GM03348 (cell line): ENCODE measurements around the gene SEC11A.
"Not testable (repeated sequence)": the region's sequence is repeated elsewhere in the genome, so short reads cannot be mapped to it uniquely, and the experiment has no call there.

ENCODE experiments used
- DNase-seq: peaks from one replicate; pipeline ENCODE4 v3.0.0; 2012; ENCODE audit warnings: low spot score

The SEC11A gene

DNA sequence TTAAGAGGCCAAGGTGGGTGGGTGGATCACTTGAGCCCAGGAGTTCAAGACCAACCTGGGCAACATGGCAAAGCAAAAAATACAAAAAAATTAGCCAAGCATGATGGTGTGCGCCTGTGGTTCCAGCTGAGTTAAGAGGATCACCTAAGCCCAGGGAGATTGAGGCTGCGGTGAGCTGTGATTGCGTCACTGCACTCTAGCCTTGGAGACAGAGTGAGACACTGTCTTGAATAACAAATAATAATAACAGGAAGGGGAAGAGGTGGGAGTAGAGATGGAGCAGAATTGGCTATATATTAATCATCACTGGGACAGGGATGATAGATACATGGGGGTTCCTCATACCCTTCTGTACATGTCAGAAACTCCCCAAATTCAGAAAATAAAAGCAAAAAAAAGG is 34.1 kb downstream of the SEC11A start:
- no peak for DNase-seq

DNA sequence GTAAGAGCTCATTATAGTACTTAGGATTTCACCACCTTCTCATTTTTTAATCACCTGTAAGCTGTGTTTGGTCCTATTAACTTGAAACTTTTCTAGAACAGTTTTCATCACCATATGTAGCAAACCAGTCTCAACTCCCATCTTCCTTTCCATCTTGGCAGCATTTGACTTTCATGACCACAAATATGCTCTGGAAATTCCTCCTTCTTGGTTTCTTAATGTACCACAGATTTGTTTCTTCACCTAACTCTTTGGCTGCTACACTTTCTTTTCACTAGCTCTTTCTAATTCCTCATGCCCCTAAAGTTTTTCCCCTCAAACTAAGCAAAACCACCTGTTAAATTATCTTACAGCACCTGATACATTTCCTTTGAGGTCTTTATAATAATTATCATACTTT is 44.7 kb downstream of the SEC11A start:
- peak; percentile 85 for DNase-seq

DNA sequence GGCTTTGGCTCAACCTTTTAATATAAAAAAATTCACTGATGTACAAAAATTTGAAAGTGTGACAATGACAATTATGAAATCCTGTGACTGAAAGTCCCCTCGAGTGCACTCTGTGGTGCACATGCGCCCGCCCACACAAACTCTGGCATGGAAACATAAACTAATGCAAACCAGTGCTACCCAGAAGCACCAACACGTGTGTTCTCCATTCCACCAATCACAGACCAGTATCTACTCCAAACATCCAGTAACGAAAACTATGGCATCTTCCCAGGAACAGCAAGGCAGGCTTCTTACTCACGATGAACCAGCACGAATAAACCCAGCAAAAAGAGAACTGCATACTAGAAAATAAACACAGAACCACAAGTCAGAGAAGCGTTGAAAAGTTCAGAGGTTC is 46.2 kb downstream of the SEC11A start:
- DNase-seq: peak; percentile 80

DNA sequence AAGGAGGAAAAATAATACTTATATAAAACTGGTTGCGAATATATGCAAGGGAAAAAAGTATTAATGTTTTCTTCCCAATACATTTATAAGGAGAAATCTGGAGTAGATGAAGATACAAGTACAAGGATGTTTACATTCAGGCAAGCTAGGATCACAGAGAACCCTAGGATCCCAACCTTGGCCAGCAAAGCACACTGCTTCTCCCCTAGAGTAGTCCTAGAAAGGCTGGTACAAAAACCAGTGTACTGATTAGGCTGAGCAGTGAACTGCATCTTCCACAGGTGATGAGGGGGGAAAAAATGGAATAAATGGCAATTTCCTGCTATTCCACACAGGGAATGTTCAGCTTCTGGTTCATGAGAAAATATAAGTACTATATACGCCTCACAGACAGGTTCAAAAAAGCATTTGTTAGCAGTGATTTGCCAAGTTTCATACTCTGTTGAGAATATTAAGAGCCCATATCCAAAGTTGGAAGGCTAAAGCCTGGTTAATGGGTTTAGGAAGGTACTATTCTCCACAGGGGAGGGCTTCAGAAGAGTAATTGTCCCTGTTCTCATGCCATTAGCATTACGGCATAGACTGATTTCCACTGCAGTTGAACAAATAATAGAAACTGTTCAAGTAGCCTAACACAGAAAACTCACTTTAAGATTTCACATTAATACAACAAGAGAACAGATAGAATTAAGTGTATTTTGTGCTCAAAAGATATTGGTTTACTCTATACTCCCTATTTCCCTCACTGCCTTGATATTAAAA is 47.5 kb downstream of the SEC11A start:
- no peak for DNase-seq

DNA sequence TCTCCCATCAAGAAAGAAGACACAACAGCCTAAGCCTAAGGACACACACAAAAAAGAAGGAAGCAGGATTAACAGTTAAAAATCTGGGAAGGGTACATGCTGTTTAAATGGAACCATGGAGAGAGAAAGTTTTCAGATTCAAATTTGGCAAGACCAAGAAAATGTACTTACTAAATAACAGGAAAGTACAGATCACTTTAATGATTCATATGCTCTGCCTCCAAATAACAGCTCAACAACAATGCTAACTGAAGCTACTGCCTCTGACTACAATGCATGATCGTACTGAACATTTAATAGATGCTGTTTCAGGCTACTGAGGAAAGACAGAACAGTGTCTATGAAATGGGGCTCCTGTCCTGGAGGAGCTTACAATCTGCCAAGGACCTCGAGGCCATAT is 49.6 kb downstream of the SEC11A start:
- DNase-seq: no peak

DNA sequence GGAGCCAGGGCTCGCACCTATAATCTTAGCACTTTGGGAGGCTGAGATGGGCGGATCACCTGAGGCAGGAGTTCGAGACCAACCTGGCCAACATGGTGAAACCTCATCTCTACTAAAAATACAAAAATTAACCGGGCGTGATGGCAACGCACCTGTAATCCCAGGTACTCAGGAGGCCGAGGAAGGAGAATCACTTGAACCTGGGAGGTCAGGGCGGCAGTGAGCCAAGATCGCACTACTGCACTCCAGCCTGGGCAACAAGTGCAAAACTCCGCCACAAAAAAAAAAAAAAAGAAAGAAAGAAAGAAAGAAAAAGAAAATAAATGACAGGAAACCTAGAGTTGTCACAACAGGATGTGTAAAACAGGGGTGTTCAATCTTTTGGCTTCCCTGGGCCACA is 54.9 kb downstream of the SEC11A start:
- DNase-seq: no peak

DNA sequence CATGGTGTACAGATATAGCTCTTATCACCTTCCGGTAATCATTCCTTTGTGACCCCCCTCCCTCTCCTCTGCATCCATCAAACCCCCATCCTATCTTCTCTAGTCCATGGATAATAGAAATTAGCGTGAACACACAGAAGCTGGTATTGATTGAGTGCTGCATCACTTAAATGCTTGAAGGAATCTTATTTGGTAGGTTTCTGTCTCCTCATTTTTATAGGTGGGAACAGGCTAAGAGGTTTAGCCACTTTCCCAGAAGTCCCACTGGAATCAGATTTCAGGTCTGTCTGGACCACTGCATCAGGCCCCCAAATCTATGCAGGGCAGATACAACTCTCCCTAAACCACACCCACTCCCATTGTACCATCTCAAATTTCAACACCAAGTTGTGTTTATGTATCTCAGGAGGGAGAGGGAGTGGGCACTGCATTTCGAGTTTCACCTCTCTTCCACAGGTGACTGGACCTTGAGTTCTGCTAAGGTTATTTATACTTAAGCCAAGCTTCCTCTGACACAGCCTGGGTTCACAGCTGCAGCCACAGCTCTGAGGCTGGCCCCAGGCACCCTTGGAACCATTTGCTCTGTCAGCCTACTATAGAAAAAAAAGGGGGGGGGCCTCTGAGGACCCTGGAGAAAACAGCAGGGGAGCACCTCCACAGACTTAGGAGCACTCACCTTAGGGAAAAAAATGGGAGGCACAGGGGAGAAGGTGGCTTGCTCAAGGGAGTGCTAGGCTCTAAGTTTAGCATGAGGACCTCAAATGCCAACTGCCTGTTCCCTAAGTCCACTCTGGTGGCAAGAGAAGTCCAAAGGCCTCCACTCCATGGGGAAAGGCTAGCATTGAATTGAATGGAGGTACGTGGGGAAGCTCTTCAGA is 55.8 kb downstream of the SEC11A start:
- DNase-seq: no peak

DNA sequence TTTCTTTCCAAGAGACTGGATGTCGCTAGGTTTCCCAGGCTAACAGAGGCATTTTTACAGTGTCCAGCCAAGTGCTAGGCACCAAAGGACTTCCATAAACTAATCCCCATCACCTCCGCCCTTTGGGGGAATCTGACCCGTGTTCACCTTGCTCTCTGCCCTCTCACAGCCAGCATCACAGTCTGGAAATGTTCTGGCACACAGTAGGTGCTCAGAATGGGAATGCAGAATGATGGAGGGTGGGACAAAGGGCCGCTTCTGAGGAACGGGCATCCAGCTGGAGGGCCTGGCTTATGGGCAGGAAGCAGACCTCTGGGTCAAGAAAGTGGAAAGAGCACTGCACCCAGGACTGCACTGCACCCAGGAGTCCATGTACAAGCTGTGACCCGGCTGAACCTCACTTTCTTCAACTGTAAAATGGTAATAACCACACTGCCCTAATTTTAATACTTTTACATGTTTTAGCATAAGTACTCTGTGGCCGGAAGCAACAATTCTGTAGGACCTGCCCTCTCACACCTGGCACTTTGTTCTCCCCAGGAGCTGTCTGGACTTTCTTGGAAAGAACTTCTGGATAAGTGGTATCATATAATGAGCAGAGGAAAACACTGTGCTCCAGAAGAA is 57.0 kb downstream of the SEC11A start:
- DNase-seq: no peak

DNA sequence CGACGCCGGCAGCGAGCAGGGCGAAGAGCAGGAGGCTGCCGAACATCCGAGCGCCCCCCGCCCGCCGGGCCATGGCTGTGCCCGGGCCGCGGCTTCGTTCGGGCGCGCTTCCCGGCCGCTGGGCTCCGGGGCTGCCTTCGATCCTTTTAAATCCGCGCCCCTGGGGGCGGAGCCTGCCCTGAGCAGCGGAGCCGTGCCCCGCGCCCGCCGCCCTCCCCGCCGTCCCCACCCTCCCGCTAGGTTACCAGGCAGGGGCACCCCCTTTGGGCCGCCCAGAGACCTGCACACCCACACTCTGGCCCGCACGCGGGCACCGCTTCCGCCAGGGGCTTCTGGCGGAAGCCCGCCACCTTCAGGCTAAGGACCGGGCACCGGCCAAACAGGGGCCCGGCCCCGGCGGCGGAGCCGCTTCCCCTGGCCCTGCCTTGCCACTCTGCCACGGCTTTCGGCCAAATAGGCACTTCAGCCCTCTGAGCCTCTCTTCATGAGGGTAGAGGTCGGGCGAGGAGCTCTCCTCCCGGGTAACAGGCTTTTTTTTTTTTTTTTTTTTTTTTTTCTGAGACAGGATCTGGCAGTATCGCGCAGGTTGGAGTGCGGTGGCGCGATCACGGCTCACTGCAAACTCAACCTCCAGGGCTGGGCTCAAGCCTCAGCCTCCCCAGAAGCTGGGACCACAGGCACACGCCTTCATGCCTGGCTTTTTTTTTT is 57.7 kb downstream of the SEC11A start, which contains the start of gene NMB:
NMB (minus strand) TSS at position 120 of the 708 bp plus-strand sequence; CDS start at position 73, 47 bp downstream.
- DNase-seq: peak; percentile 91

DNA sequence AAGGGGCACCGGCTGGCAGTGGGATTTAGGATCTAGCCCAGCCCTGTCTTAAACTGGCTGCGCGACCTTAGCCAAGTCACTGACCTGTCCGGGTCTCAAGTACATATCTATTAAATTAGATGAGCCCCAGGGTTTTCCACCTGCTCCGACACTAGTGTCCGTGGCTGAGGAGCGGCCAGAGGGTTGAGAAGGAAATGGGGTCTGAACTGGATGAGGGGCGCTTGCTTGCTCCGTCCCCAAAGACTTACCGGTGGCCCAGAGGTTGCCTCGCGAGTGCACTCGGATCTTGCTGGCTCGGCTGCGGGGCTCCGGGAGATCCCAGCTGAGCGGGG is 58.2 kb downstream of the SEC11A start:
- DNase-seq: no peak

DNA sequence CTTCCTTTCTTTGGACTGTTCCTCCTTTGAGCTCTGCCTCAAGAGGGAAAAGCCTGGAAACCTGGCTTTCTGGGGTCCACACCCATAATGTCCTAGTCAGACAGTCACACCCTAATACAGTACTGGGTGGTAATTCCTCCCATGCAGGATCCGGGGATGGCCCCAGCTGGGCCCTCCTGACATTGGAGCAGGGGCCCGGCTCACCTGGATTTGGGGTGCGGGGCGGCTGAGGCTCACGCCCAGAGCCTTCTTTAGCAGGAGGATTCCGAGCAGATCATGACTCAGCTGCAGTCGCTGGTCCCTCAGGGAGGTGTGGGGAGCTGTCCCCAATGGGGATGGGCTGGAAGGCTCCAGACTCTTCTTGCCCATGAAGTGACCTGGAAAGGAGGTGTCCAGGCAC is 59.0 kb downstream of the SEC11A start:
- no peak for DNase-seq

DNA sequence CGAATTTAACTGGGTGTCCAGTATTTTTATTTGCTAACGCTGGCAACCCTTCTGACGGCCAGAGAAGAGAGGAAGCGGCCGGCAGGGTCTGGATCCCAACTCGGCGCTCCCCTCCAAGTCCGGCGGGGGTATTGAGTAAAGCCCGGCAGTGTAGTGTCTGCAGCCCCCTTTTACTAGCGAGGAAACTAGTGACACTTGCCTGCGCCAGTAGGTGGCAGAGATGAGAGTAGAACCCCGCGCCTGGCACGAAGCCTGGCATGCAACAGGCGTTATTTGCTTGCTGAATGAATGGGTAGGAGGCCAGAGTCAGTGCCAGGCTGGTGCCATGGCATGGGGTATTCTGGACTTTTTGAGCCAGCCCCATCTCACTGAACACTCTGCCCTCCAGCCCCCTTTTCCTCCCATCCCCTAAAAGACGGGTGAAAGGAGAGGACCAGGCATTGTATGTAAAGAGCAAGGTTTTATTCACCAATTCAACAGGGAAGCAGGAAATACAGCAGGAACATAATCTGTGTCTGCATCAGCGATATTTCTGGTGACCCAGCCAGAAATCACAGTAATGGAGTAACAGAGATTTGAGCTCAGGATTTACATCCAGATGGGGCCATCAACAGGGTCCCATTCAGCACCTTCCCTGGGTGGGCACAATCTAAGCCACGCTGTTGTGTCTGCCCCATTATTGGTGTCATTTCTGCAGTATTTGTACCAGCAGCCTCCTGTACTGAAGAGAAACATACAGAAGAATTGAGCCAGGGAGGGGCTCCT is 61.1 kb downstream of the SEC11A start:
- DNase-seq: peak; percentile 82

DNA sequence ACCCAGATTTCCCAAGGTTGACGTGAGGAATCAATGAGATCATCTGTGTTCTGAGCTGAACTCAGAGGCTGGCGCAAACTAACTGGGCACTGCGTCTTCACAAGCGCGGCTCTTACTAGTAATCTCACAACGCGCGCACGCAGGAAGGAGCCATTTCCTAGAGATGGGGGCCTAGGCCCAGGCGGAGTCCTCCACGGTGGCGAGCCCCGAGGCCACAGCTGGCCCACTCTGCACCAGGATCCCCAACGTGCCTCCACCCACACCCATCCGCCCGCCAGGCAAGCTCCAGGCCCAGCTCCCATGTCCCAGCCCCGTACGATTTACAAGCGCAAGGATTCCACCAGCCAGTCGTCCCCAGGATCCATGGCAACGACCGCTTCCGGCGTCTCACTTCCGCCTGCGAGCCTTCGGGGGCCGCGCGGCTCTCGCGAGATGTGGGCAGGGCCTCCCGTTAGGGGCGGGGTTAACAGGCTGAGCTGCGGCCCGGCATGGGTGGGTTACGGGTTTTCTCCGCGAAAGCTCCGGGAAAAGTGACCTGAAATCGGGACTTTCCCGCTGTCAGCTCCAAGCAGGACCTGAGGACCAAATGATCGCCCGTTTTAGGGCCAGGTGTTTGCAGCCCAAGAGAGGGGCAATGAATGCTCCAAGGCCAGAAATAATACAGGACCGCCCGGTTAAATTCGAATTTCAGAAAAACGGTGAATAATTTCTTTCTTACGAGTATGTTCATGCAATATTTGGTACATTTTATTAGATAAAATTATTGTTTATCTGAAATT is 61.8 kb downstream of the SEC11A start, which contains the start of gene WDR73:
WDR73 (minus strand) TSS at position 374 of the 779 bp plus-strand sequence; CDS start at position 365, 9 bp downstream.
- DNase-seq: peak; percentile 96

DNA sequence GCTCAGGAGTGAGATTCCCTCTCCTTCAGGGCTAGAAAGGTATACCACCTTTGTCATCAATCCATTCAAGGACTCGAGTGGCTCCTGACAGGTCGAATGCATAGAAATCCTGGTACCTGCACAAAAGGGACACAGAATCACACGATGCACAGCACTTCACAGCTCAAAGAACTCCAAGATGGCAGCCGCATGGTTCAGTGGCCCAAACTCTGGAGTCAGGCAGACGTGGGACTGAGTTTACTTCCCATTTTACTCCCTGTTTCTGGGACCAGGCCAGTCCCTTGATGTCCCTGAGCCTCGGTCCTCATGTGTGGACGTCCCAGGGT is 62.4 kb downstream of the SEC11A start:
- no peak for DNase-seq

DNA sequence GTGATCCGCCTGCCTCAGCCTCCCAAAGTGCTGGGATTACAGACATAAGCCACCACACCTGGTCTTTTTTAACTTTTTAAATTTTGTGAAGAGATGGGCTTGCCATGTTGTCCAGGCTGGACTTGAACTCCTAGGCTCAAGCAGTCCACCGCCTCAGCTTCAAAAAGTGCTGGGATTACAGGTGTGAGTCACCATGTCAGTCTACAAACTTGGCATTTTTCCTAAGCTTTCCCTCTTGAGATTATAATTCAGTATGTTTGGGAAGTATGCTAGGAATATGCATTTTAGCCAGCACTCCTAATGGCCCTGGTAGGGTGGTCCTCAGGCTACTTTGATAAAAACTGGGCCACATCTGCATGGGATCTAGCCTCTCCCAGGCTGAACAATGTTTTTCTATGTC is 66.2 kb downstream of the SEC11A start:
- DNase-seq: no peak

DNA sequence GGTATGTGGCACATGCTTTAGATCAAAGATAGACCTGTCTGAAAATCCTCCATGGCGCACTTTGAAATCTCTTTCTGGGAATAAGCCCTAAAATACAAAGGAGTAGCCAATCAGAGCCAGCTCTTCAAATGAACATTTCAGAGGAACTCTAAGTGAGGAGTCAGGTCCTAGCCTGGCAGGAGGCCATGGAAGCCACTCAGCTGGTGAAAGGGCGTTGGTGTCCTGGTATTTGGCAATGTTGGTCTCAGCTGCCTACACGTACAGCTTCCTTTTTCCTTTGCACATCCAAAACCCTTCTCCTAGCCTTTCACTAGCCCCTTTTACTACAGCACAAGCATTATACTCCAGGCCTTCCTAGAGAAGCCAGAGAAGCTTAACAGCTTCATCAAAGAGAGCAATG is 67.4 kb downstream of the SEC11A start:
- peak; percentile 37 for DNase-seq

DNA sequence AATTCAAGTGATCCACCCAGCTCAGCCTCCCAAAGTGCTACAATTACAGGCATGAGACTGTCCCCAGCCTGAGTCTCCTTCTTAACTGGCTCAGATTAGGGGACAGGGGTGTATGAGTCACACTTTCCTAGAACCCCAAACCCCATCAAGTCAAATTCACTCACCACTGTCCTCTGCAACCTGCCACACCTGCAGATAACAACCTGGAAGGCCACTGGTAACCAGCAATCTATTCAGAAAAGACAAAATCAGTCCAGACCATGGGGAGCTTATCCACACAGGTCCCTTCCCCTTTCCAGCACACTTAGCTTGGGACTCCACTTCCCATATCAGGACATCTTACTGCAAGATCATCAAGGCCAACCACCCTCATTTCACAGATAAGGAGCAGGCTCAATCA is 68.2 kb downstream of the SEC11A start:
- DNase-seq: no peak

DNA sequence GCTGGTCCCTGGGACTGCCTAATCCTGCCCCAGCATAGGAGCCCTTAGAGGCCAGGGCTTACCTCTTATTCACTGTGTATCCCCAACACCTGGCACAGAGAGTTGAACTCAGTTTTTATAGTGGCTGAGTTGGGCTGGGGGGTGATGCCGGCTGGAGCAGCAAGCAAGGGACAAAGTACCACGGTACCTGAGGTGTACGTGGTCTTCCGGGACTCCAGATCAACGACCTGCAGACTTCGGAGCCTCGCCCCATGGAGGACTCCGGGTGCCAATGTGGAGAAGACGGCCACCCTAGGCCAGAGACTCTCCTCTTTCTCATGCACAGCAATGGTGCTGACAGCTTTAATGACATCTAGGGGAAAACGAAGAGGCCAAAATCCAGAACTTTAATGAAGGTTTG is 69.9 kb downstream of the SEC11A start:
- DNase-seq: no peak

DNA sequence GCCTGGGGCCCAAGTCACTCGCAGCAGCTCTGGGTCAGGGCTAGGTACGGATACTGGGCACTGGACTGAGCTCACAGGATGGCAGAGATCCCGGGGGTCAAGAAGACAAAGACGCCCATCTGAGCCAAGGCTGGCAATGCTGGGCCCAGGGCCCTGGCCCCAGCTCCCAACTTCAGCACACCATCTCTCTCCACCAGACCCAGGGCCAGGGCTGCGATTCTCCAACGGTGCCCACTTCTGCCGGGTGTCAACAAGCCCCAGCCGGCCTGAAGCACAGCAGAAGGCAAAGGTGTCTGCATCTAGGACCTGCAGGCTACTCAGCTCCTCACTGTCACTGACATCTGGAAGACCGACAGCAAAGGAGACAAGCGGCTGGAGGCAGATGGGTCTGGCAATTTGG is 70.4 kb downstream of the SEC11A start:
- DNase-seq: no peak

DNA sequence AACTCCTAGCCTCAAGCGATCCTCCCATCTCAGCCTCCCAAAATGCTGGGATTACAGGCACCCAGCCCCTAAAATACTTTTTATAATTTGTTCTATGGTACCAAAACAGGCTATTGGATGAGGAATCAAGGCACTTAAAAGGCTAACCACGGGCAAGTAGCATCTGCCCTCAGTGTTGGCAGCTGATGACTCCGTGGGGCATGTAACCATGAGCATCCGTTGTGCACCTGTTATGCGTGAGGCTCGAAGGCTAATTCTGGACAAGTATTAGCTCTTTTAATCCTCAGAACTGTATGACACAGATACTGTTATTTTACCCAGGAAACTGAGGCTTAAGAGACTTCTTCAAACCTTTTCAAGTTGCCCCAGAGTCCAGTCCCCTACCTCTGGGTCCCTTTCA is 72.1 kb downstream of the SEC11A start:
- DNase-seq: no peak

DNA sequence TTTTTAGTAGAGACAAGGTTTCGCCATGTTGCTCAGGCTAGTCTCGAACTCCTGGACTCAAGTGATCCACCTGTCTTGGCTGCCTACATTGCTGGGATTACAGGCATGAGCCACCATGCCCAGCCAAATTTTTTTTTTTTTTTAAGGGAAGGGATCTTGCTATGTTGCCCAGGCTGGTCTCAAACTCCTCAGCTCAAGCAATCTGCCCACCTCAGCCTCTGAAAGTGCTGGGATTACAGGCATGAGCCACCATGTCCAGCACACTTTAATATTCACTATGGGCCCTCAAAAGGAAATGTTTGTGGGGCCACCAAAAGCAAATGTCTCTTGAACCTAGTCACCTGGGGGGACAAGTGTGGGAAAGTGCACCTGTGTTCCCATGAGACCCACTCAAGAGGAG is 73.3 kb downstream of the SEC11A start:
- DNase-seq: not testable (repeated sequence)
